ENCODE measurements around the gene ZNF821. TPM values are rescaled to one million over a fixed set of nuclear protein-coding genes. Genes with fewer than 3 reads are reported as not detected.
"Not testable (repeated sequence)": the region's sequence is repeated elsewhere in the genome, so short reads cannot be mapped to it uniquely, and the experiment has no call there.

Gene ZNF821
- total RNA-seq, 2 experiments from 2014 or later = 3.7 to 4.1 TPM

DNA sequence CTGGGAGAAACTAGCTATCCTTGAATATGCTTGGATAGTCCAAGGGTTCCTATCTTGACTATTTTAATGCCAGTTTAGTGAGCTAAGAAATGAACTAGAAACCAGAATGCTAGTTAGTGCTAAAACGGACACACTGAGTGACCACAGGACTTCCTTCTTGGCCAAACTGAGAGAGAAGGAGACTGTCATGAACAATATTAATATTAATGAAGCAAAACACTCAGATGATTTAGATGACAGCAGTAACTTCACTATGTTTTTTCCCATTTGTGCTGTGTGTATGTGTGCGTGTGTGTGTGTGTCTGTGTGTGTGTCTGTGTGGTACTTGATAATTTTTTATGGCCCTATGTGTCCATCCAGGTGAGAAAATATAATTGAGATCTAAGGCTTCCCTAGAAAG lies 40.4 kb downstream of the ZNF821 start:
- Mint-ChIP-seq H3K27me3 (ENCODE audit: low read depth) (no peaks in the 10 kb centered on the region), H3K36me3 (ENCODE audit: low read depth) (peaks cover 7% of the 10 kb centered on the region), H3K4me1 (ENCODE audit: low read depth) (peaks cover 36% of the 10 kb centered on the region), H3K4me3 (no peak overlapping the region), H3K27ac (no peak overlapping the region), H3K9me3 (ENCODE audit: insufficient read depth) (no peaks in the 10 kb centered on the region)
- no peak for DNase-seq
- ATAC-seq = no peak
- CTCF ChIA-PET = interaction anchor here (2.1 kb wide), 1 partner anchor 39 kb away, joined by 19 read pairs; the partner anchor contains the start of gene ZNF821
- POLR2A ChIA-PET = interaction anchor here (1.8 to 3.2 kb wide), 2 partner anchors 34 to 39 kb away, joined by 7 to 15 read pairs; partner anchors contain the start of gene AP1G1

GRCh38 chr16:71840052-71840451 lies 43.9 kb downstream of the ZNF821 start:
- H3K9me3 Mint-ChIP-seq (ENCODE audit: insufficient read depth) = no peaks in the 10 kb centered on the region

GRCh38 chr16:71837150-71837549 lies 46.8 kb downstream of the ZNF821 start:
- POLR2A ChIA-PET = no interaction called here
- Mint-ChIP-seq H3K27me3 (ENCODE audit: low read depth) (no peaks in the 10 kb centered on the region), H3K27ac (no peak overlapping the region), H3K4me3 (no peak overlapping the region), H3K9me3 (ENCODE audit: insufficient read depth) (no peaks in the 10 kb centered on the region), H3K36me3 (ENCODE audit: low read depth) (no peaks in the 10 kb centered on the region), H3K4me1 (ENCODE audit: low read depth) (peaks cover 2% of the 10 kb centered on the region)
- ATAC-seq (no peak), DNase-seq (no peak)
- CTCF ChIA-PET = no interaction called here

More at GRCh38 chr16:71840052-71840451, 43.9 kb downstream of the ZNF821 start:
- ChIA-PET CTCF (interaction anchor here (0.9 kb wide), 1 partner anchor 11 kb away, joined by 3 read pairs; no protein-coding TSS in a partner anchor), POLR2A (interaction anchor here (1.3 kb wide), 1 partner anchor 32 kb away, joined by 4 read pairs; the partner anchor contains the start of gene AP1G1)
- no peaks in the 10 kb centered on the region for H3K36me3 Mint-ChIP-seq (ENCODE audit: low read depth)
- H3K27me3 Mint-ChIP-seq (ENCODE audit: low read depth) = no peaks in the 10 kb centered on the region
- no peak for DNase-seq
- no peak overlapping the region for H3K4me3 Mint-ChIP-seq
- peaks cover 15% of the 10 kb centered on the region for H3K4me1 Mint-ChIP-seq (ENCODE audit: low read depth)
- ATAC-seq = no peak
- no peak overlapping the region for H3K27ac Mint-ChIP-seq

DNA sequence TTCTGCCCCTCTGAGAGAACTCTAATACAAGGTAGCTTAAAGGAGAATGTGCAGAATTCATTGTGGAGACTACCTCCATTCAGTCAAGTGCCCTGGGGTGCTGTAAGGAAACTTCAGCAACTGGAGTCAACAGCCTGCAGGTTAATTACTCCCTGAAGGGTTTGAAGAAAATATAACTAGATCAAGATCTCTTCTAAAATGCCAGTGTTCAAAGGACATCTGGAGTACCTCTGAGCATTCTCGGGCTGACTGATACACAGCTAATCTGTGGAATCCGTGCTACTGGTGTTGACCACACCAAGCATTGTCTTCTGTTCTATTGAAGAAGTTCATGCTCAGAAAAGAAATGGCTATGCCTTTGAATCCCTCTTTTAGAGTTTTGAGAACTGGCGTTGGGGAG lies 49.7 kb downstream of the ZNF821 start:
- no peak for DNase-seq
- ChIA-PET CTCF (no interaction called here), POLR2A (interaction anchor here (1.2 kb wide), 1 partner anchor 11 kb away, joined by 3 read pairs; the partner anchor contains the start of gene ATXN1L)
- Mint-ChIP-seq H3K4me3 (no peak overlapping the region), H3K27me3 (ENCODE audit: low read depth) (no peaks in the 10 kb centered on the region), H3K27ac (no peak overlapping the region), H3K9me3 (ENCODE audit: insufficient read depth) (no peaks in the 10 kb centered on the region), H3K36me3 (ENCODE audit: low read depth) (no peaks in the 10 kb centered on the region), H3K4me1 (ENCODE audit: low read depth) (no peaks in the 10 kb centered on the region)
- no peak for ATAC-seq

GRCh38 chr16:71832112-71832511 lies 51.9 kb downstream of the ZNF821 start:
- ChIA-PET POLR2A (interaction anchor here (0.6 kb wide), 1 partner anchor 101 kb away, joined by 3 read pairs; no protein-coding TSS in a partner anchor), CTCF (interaction anchor here (1.2 kb wide), 1 partner anchor 129 kb away, joined by 3 read pairs; no protein-coding TSS in a partner anchor)
- H3K36me3 Mint-ChIP-seq (ENCODE audit: low read depth); ATAC-seq; H3K4me3 Mint-ChIP-seq; H3K9me3 Mint-ChIP-seq (ENCODE audit: insufficient read depth); H3K27ac Mint-ChIP-seq; H3K27me3 Mint-ChIP-seq (ENCODE audit: low read depth); DNase-seq; H3K4me1 Mint-ChIP-seq (ENCODE audit: low read depth): not testable (repeated sequence)

DNA sequence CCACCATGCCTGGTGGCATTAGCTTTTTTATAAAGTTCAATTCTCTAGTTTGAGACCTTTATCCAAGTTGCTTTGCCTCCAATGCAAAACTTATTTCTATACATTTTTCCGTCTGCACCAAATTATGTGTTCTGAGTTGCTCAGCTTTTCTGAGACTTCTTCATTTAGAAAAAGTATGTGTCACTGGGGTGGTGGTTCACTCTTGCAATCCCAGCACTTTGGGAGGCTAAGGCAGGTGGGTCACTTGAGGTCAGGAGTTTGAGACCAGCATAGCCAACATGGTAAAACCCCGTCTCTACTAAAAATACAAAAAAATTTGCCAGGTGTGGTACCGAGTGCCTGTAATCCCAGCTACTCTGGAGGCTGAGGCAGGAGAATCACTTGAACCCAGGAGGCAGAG lies 52.3 kb downstream of the ZNF821 start:
- not testable (repeated sequence) for DNase-seq; ATAC-seq; H3K27me3 Mint-ChIP-seq (ENCODE audit: low read depth); H3K4me1 Mint-ChIP-seq (ENCODE audit: low read depth); H3K36me3 Mint-ChIP-seq (ENCODE audit: low read depth); H3K27ac Mint-ChIP-seq; H3K9me3 Mint-ChIP-seq (ENCODE audit: insufficient read depth); H3K4me3 Mint-ChIP-seq
- ChIA-PET POLR2A (interaction anchor here (0.6 kb wide), 1 partner anchor 102 kb away, joined by 3 read pairs; no protein-coding TSS in a partner anchor), CTCF (interaction anchor here (1.2 kb wide), 1 partner anchor 130 kb away, joined by 3 read pairs; no protein-coding TSS in a partner anchor)

DNA sequence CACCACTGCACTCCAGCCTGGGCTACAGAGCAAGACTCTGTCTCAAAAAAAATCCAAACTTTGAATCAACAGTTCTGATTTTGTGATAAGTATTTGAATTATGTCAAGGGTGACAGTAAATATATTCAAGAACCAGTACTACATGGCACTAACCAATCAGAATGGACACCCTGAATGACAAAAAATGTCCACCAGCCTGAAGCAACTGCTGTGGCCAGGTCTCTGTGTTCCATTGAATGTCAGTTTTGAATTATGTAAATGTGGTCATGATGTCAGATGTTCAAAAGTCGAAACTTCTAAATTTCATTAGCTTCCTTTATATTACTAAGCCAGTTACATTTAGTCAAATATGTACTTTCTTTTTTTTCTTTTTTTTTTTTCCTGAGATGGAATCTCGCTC lies 53.6 kb downstream of the ZNF821 start:
- no peaks in the 10 kb centered on the region for H3K27me3 Mint-ChIP-seq (ENCODE audit: low read depth)
- DNase-seq (no peak), ATAC-seq (no peak)
- no peaks in the 10 kb centered on the region for H3K4me1 Mint-ChIP-seq (ENCODE audit: low read depth)
- no peak overlapping the region for H3K4me3 Mint-ChIP-seq
- CTCF ChIA-PET = no interaction called here
- H3K9me3 Mint-ChIP-seq (ENCODE audit: insufficient read depth) = peaks cover 5% of the 10 kb centered on the region
- H3K27ac Mint-ChIP-seq = no peak overlapping the region
- no peaks in the 10 kb centered on the region for H3K36me3 Mint-ChIP-seq (ENCODE audit: low read depth)
- POLR2A ChIA-PET = no interaction called here

DNA sequence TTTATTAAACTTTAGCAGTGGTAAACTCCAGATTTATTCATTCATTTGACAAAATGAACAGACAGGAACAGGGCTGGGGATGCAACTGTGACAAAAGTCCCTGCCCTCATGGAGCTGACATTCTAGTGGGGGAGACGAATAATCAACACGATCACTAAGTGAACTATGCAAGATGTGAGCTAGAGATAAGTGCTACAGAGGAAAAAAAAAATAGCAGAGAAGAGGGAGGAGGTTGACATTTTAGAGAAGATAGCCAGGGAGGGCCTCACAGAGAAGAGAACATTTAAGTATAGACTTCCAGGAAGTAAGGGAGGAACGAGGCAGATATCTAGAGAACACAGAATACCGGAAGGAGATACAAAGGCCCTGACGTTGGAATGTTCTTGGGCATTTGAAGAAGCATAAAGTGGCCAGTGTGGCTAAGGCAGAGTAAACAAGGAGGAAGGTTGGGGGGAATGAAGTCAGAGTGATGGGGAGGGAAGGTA lies 57.4 kb downstream of the ZNF821 start:
- Mint-ChIP-seq H3K36me3 (ENCODE audit: low read depth) (no peaks in the 10 kb centered on the region), H3K4me1 (ENCODE audit: low read depth) (no peaks in the 10 kb centered on the region), H3K27me3 (ENCODE audit: low read depth) (no peaks in the 10 kb centered on the region), H3K27ac (no peak overlapping the region), H3K4me3 (no peak overlapping the region), H3K9me3 (ENCODE audit: insufficient read depth) (peaks cover 5% of the 10 kb centered on the region)
- ATAC-seq (no peak), DNase-seq (no peak)
- ChIA-PET POLR2A (no interaction called here), CTCF (interaction anchor here (1.2 kb wide), 1 partner anchor 56 kb away, joined by 4 read pairs; no protein-coding TSS in a partner anchor)

DNA sequence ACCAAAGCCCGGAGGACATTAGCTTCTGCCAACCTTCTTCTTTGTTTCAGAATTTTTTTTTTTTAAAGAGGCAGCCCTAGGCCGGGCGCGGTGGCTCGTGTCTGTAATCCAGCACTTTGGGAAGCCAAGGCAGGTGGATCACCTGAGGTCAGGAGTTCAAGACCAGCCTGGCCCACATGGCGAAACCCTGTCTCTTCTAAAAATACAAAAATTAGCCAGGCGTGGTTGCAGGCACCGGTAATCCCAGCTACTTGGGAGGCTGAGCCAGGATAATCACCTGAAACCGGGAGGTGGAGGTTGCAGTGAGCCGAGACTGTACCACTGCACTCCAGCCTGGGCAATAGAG lies 66.9 kb downstream of the ZNF821 start:
- H3K9me3 Mint-ChIP-seq (ENCODE audit: insufficient read depth); DNase-seq; ATAC-seq; POLR2A ChIA-PET; H3K4me3 Mint-ChIP-seq; H3K4me1 Mint-ChIP-seq (ENCODE audit: low read depth); H3K27me3 Mint-ChIP-seq (ENCODE audit: low read depth); H3K36me3 Mint-ChIP-seq (ENCODE audit: low read depth): not testable (repeated sequence)
- H3K27ac Mint-ChIP-seq = peak overlapping the region; percentile 20
- CTCF ChIA-PET = interaction anchor here (0.8 kb wide), 1 partner anchor 12 kb away, joined by 3 read pairs; no protein-coding TSS in a partner anchor

GRCh38 chr16:71811261-71811803 lies 72.7 kb downstream of the ZNF821 start:
- peaks cover 22% of the 10 kb centered on the region for H3K4me1 Mint-ChIP-seq (ENCODE audit: low read depth)
- POLR2A ChIA-PET = interaction anchor here (1.4 kb wide), 1 partner anchor 35 kb away, joined by 3 read pairs; the partner anchor contains the start of gene ATXN1L
- H3K27ac Mint-ChIP-seq = no peak overlapping the region
- DNase-seq (no peak), ATAC-seq (no peak)
- H3K4me3 Mint-ChIP-seq = no peak overlapping the region
- peaks cover 10% of the 10 kb centered on the region for H3K36me3 Mint-ChIP-seq (ENCODE audit: low read depth)
- H3K9me3 Mint-ChIP-seq (ENCODE audit: insufficient read depth) = no peaks in the 10 kb centered on the region
- no peaks in the 10 kb centered on the region for H3K27me3 Mint-ChIP-seq (ENCODE audit: low read depth)
- CTCF ChIA-PET = interaction anchor here (1.0 kb wide), 1 partner anchor 72 kb away, joined by 4 read pairs; no protein-coding TSS in a partner anchor

GRCh38 chr16:71810155-71810530 lies 73.8 kb downstream of the ZNF821 start:
- H3K27me3 Mint-ChIP-seq (ENCODE audit: low read depth); DNase-seq; CTCF ChIA-PET; H3K9me3 Mint-ChIP-seq (ENCODE audit: insufficient read depth); ATAC-seq: not testable (repeated sequence)
- POLR2A ChIA-PET = interaction anchor here (2.4 to 3.6 kb wide), 3 partner anchors 33 to 71 kb away, joined by 15 to 42 read pairs (median 39); partner anchors contain the start of gene ATXN1L
- H3K4me3 Mint-ChIP-seq = peak overlapping the region; percentile 90
- peaks cover 25% of the 10 kb centered on the region for H3K4me1 Mint-ChIP-seq (ENCODE audit: low read depth)
- peak overlapping the region; percentile 100 for H3K27ac Mint-ChIP-seq
- H3K36me3 Mint-ChIP-seq (ENCODE audit: low read depth) = peaks cover 12% of the 10 kb centered on the region
